Neural cell (in vitro differentiated cells): ENCODE results near the gene MYMK. TPM values are rescaled to one million over a fixed set of nuclear protein-coding genes. Genes with fewer than 3 reads are reported as not detected.

Experiments used
- H2AFZ ChIP-seq: fragments of 200-600, 300-800 bp; sonication (generic), shearing (Covaris generic); 2 replicates; pipeline ENCODE4 v1.6.0; 2014; ENCODE audit warnings: low read depth, mild to moderate bottlenecking, antibody characterized with exemption, low read length, moderate library complexity
- H3F3A ChIP-seq: fragments of 200-600 bp; shearing (Covaris generic); 2 replicates; pipeline ENCODE4 v1.6.1; 2016; ENCODE audit warnings: mild to moderate bottlenecking, moderate library complexity, mixed read lengths, antibody characterized with exemption, low read length; ENCODE audit not compliant: insufficient read depth, poor library complexity, severe bottlenecking
- H3K27ac ChIP-seq: fragments of 200-600, 300-800 bp; sonication (generic), shearing (Covaris generic); 2 replicates; pipeline ENCODE4 v1.5.1; 2014; ENCODE audit warnings: mild to moderate bottlenecking, low read length, moderate library complexity
- H3K27me3 ChIP-seq: fragments of 300-800, 200-600 bp; sonication (generic), shearing (Covaris generic); 2 replicates; pipeline ENCODE4 v1.6.0; 2014; ENCODE audit warnings: mild to moderate bottlenecking, low read depth, low read length, moderate library complexity; ENCODE audit not compliant: insufficient read depth
- H3K36me3 ChIP-seq: fragments of 300-800, 200-600 bp; sonication (generic), shearing (Covaris generic); 2 replicates; pipeline ENCODE4 v1.5.1; 2014; ENCODE audit warnings: mild to moderate bottlenecking, antibody characterized with exemption, low read length, moderate library complexity; ENCODE audit not compliant: insufficient read depth
- H3K4me2 ChIP-seq: fragments of 300-800, 200-600 bp; sonication (generic), shearing (Covaris generic); 2 replicates; pipeline ENCODE4 v1.6.0; 2014; ENCODE audit warnings: mild to moderate bottlenecking, low read length
- H3K4me3 ChIP-seq: fragments of 300-800, 200-600 bp; sonication (generic), shearing (Covaris generic); 2 replicates; pipeline ENCODE4 v1.5.1; 2014; ENCODE audit warnings: mild to moderate bottlenecking, low read length, moderate library complexity
- H3K79me2 ChIP-seq: fragments of 200-600 bp; shearing (Covaris generic); replicated peaks from 2 replicates; pipeline ENCODE4 v1.6.0; 2014; ENCODE audit warnings: mild to moderate bottlenecking, low read length, moderate library complexity; ENCODE audit not compliant: insufficient read depth
- H3K9ac ChIP-seq: fragments of 300-800, 200-600 bp; sonication (generic), shearing (Covaris generic); 2 replicates; pipeline ENCODE4 v1.6.1; 2016; ENCODE audit warnings: mild to moderate bottlenecking, low read length, mixed read lengths
- H3K9me2 ChIP-seq: fragments of 200-600 bp; shearing (Covaris generic); 2 replicates; pipeline ENCODE4 v1.6.1; 2016; ENCODE audit warnings: mild to moderate bottlenecking, low read length, mixed read lengths; ENCODE audit not compliant: insufficient read depth
- H3K9me3 ChIP-seq: fragments of 200-600, 300-800 bp; sonication (generic), shearing (Covaris generic); 2 replicates; pipeline ENCODE4 v1.6.1; 2016; ENCODE audit warnings: mild to moderate bottlenecking, mixed run types, low read length, moderate library complexity, mixed read lengths
- H4K20me1 ChIP-seq: fragments of 200-600 bp; shearing (Covaris generic); 2 replicates; pipeline ENCODE4 v1.6.1; 2016; ENCODE audit warnings: mild to moderate bottlenecking, mixed run types; ENCODE audit not compliant: insufficient read depth
- CTCF ChIP-seq: fragments of 450-650 bp; IDR thresholded peaks from 2 replicates; pipeline ENCODE4 v1.5.1; 2014; ENCODE audit warnings: antibody characterized with exemption, mild to moderate bottlenecking, moderate library complexity; ENCODE audit not compliant: poor library complexity, severe bottlenecking
- EZH2 ChIP-seq: fragments of 200-600, 300-800 bp; shearing (Covaris generic), sonication (generic); IDR thresholded peaks from 2 replicates; pipeline ENCODE4 v1.6.1; 2014; ENCODE audit warnings: antibody characterized with exemption, low read length, borderline replicate concordance, mild to moderate bottlenecking; ENCODE audit not compliant: insufficient read depth, poor library complexity, severe bottlenecking
- MXI1 ChIP-seq: fragments of 450-650 bp; conservative IDR thresholded peaks from 2 replicates; pipeline ENCODE4 v1.6.1; 2014; ENCODE audit warnings: antibody characterized with exemption, mild to moderate bottlenecking; ENCODE audit not compliant: poor library complexity, severe bottlenecking
- POLR2AphosphoS5 ChIP-seq: IDR thresholded peaks from 2 replicates; pipeline ENCODE4 v1.6.1; 2012
- RAD21 ChIP-seq: fragments of 450-650 bp; conservative IDR thresholded peaks from 2 replicates; pipeline ENCODE4 v1.6.1; 2014; ENCODE audit warnings: antibody characterized with exemption, mild to moderate bottlenecking, moderate library complexity
- REST ChIP-seq: IDR thresholded peaks from 2 replicates; pipeline ENCODE4 v1.6.1; 2012; ENCODE audit warnings: borderline replicate concordance
- SMC3 ChIP-seq: fragments of 450-650 bp; conservative IDR thresholded peaks from 2 replicates; pipeline ENCODE4 v1.6.1; 2014; ENCODE audit warnings: antibody characterized with exemption, mild to moderate bottlenecking, moderate library complexity; ENCODE audit not compliant: poor library complexity
- TAF1 ChIP-seq: IDR thresholded peaks from 2 replicates; pipeline ENCODE4 v1.6.1; 2012; ENCODE audit warnings: low read depth
- polyA plus RNA-seq: library from polyadenylated mRNA; depleted of rRNA; stranded (reverse); fragments of >200 nt; gene quantifications from 2 replicates; pipeline ENCODE4 v1.2.3, GENCODE V29; 2014

The MYMK gene
- polyA plus RNA-seq, 1 donor from 2014 or later, result not detected

GRCh38 chr9:133487331-133487725, 37.4 kb downstream of the MYMK start:
- no peak overlapping the region for H3K4me2 ChIP-seq
- H3K27me3 ChIP-seq, result no peaks in the 10 kb centered on the region
- no peak overlapping the region for H3K4me3 ChIP-seq
- no peaks in the 10 kb centered on the region for H3F3A ChIP-seq
- H2AFZ ChIP-seq, result no peak overlapping the region
- H3K9ac ChIP-seq, result no peak overlapping the region
- H3K27ac ChIP-seq, result no peak overlapping the region
- no peaks in the 10 kb centered on the region for H4K20me1 ChIP-seq
- TF ChIP-seq CTCF (no peak), TAF1 (no peak), POLR2AphosphoS5 (no peak), REST (no peak), SMC3 (no peak), RAD21 (no peak)
- no peaks in the 10 kb centered on the region for H3K79me2 ChIP-seq
- no peaks in the 10 kb centered on the region for H3K36me3 ChIP-seq
- H3K9me3 ChIP-seq, result no peaks in the 10 kb centered on the region
- H3K9me2 ChIP-seq, result no peaks in the 10 kb centered on the region

GRCh38 chr9:133485531-133486260, 39.1 kb downstream of the MYMK start:
- Histone ChIP-seq H3K4me2 (no peak overlapping the region), H3F3A (no peaks in the 10 kb centered on the region), H4K20me1 (no peaks in the 10 kb centered on the region), H3K9me2 (no peaks in the 10 kb centered on the region), H3K79me2 (no peaks in the 10 kb centered on the region), H3K27me3 (no peaks in the 10 kb centered on the region), H3K9me3 (no peaks in the 10 kb centered on the region), H3K4me3 (no peak overlapping the region), H3K27ac (no peak overlapping the region), H3K9ac (no peak overlapping the region), H3K36me3 (no peaks in the 10 kb centered on the region), H2AFZ (no peak overlapping the region)
- TF ChIP-seq EZH2 (no peak), POLR2AphosphoS5 (no peak), SMC3 (no peak), RAD21 (no peak), TAF1 (no peak), MXI1 (no peak)
